IPS DF 6.9 (cell line): ENCODE results near the gene GRAP.
"Not testable (repeated sequence)": the region's sequence is repeated elsewhere in the genome, so short reads cannot be mapped to it uniquely, and the experiment has no call there.

Experiments used
- DNase-seq: peaks from one replicate; pipeline ENCODE4 v3.0.0-alpha.2; 2013; ENCODE audit warnings: low read depth, low spot score
- H3K27ac ChIP-seq: one replicate; pipeline ENCODE4 v1.5.1; 2013; ENCODE audit warnings: low read length, control low read depth
- H3K27me3 ChIP-seq: 2 replicates; pipeline ENCODE4 v1.6.1; 2013; ENCODE audit warnings: mild to moderate bottlenecking, low read length; ENCODE audit not compliant: control insufficient read depth, insufficient read depth
- H3K36me3 ChIP-seq: 2 replicates; pipeline ENCODE4 v1.6.1; 2013; ENCODE audit warnings: low read length; ENCODE audit not compliant: control insufficient read depth, insufficient read depth
- H3K4me1 ChIP-seq: 2 replicates; pipeline ENCODE4 v1.6.1; 2013; ENCODE audit warnings: low read length; ENCODE audit not compliant: control insufficient read depth, insufficient read depth
- H3K4me3 ChIP-seq: 2 replicates; pipeline ENCODE4 v1.5.1; 2013; ENCODE audit warnings: mild to moderate bottlenecking, low read length
- H3K9me3 ChIP-seq: 2 replicates; pipeline ENCODE4 v1.6.1; 2013; ENCODE audit warnings: low read length, inconsistent platforms; ENCODE audit not compliant: control insufficient read depth, insufficient read depth
- whole genome bisulfite sequencing: extraction: QIAGEN DNeasy Blood & Tissue Kit; methylation state at CpG from one replicate; pipeline ENCODE4 v1.1.7; 2013; ENCODE audit warnings: mixed read lengths, missing lambda C conversion rate; ENCODE audit not compliant: insufficient read length, insufficient coverage; 5-methylcytosine and 5-hydroxymethylcytosine counted together

Gene GRAP

DNA sequence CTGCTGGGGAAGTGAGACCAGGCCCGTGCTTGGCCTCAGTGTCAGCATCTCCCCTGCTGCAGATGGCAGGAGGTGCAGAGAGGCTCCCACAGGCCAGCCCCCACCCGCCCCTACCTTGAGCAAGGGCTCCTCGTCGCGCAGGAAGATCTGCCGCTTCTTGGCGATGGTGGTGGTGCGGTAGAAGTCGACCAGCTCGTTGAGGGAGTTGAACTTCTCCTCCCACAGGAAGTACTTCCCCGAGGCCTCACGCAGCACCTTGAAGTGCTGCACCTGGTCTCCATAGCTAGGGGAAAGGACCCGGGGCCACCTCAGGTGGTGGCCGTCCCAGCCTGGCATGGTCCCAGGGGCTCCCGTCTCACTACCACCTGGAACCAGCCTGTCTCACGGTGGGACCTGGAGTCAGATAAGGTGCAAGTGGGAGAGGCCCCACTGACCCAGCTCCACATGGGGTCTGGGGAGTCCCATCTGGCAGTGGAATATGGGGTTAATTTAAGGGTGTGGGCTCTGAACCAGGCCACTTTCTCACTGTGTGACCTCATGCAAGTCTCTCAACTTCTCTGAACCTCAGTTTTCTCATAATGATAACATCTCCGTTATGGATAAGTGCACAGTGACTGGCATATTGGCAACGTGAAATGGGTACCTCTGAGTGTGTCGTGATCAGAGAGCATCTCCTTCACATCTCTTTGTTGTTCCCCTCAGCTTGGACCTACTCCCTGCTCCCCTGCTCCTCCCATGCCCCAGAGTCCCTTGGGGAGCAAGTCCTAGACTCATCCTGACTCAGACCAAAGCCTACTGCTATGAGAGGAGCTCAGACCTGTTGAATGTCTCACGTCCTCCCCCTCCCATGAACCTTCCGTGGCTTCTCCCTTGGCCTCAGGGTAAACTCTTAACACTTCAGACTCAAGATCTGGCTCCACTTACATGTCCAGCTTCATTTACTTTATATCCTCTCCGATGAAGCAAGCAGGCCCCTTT lies 22.4 kb downstream of the GRAP start:
- no peaks in the 10 kb centered on the region for H3K36me3 ChIP-seq
- no CpG with 5 or more reads among the region's 22 CpGs for WGBS
- H3K4me3 ChIP-seq, result no peak overlapping the region
- no peaks in the 10 kb centered on the region for H3K27me3 ChIP-seq
- no peaks in the 10 kb centered on the region for H3K9me3 ChIP-seq
- DNase-seq, result no peak
- no peaks in the 10 kb centered on the region for H3K4me1 ChIP-seq
- no peak overlapping the region for H3K27ac ChIP-seq

DNA sequence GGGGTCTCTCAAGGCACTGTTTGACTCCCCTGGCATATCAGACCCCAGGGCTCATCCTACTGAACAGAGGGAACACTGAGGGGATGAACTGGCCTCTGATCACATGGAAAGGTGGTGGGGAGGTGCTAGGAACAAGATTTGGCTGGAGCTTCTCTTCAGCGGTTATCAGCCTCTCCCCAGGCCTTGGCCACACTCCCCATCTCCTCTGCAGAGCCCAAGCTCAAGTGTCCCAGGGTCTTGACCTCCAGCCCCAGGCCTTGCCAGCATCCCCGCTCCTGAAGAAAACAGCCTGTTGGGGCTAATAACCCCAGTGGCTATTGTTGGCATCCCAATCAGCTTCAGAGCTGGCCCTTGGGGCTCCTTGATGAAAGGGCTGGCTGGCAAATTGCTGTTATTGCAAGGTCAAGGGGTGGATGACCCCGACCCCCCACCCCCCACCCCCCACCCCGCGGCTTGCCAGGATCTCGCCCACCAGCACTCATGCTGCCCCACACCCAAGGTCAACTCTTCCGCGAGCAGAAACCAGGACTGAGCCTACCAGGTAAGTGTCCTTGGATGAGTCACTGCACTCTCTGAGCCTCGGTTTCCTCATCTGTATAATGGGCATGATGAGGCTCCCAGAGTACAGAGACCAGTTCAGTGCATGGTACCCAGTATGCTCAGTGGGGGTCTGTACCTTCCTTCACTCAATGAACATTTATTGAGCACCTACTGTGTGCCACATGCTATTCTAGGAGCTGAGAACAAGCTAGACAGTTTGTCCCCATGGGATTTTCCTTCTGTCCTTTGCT lies 23.4 kb downstream of the GRAP start:
- Histone ChIP-seq H3K27me3 (no peaks in the 10 kb centered on the region), H3K4me1 (no peaks in the 10 kb centered on the region), H3K27ac (no peak overlapping the region), H3K36me3 (no peaks in the 10 kb centered on the region), H3K9me3 (no peaks in the 10 kb centered on the region), H3K4me3 (no peak overlapping the region)
- DNase-seq, result no peak
- WGBS, result no CpG with 5 or more reads among the region's 9 CpGs

DNA sequence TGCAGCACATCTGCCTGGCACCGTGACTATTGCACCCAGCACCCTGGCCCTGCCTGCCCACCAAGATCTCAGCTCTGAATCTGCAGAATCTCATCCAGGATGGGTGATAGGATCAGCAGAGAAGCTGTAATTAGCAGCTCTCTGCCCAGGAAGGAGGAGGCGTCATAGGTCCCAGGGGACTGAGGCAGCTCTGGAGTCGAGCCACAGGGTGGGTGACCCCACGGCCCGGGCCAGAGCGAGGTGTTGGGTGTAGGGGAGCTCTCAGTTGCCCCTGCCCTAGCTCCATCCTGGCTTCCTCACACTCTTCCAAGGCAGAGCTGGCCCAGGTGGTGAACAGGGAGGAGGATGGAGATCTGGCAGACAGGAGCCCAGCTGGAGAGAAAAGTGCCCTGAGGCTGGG lies 24.0 kb downstream of the GRAP start:
- no peaks in the 10 kb centered on the region for H3K36me3 ChIP-seq
- H3K4me3 ChIP-seq, result no peak overlapping the region
- H3K4me1 ChIP-seq, result no peaks in the 10 kb centered on the region
- WGBS, result no CpG with 5 or more reads among the region's 6 CpGs
- H3K27me3 ChIP-seq, result no peaks in the 10 kb centered on the region
- no peak for DNase-seq
- no peaks in the 10 kb centered on the region for H3K9me3 ChIP-seq
- H3K27ac ChIP-seq, result no peak overlapping the region

DNA sequence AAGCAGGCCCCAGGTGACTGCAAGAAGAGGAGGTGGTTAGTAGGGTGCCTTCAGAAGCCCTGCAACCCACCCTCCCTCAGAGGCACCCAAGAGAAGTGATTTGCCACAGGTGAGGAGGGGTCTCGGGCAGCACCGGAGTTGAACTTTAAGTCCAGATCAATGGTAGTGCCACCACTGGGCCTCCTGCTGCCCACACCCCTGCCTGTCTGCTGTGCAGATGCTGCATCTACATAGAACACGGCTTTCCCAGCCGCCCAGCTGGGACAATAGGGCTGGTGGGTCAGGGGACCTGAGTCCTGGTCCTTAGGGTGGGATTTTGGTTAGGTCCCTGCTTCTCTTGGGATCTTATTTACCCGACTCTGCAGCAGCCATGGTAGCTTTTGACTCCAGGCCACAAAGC lies 24.6 kb downstream of the GRAP start:
- DNase-seq, result no peak
- H3K4me1 ChIP-seq, result no peaks in the 10 kb centered on the region
- H3K4me3 ChIP-seq, result no peak overlapping the region
- H3K27me3 ChIP-seq, result no peaks in the 10 kb centered on the region
- no peaks in the 10 kb centered on the region for H3K36me3 ChIP-seq
- no peaks in the 10 kb centered on the region for H3K9me3 ChIP-seq
- H3K27ac ChIP-seq, result no peak overlapping the region
- WGBS, result no CpG with 5 or more reads among the region's 5 CpGs

GRCh38 chr17:19021622-19022083 lies 25.1 kb downstream of the GRAP start:
- DNase-seq, result no peak
- Histone ChIP-seq H3K4me1 (no peaks in the 10 kb centered on the region), H3K9me3 (no peaks in the 10 kb centered on the region), H3K4me3 (no peak overlapping the region), H3K27me3 (no peaks in the 10 kb centered on the region), H3K36me3 (no peaks in the 10 kb centered on the region), H3K27ac (no peak overlapping the region)
- WGBS, result no CpG with 5 or more reads among the region's 24 CpGs

DNA sequence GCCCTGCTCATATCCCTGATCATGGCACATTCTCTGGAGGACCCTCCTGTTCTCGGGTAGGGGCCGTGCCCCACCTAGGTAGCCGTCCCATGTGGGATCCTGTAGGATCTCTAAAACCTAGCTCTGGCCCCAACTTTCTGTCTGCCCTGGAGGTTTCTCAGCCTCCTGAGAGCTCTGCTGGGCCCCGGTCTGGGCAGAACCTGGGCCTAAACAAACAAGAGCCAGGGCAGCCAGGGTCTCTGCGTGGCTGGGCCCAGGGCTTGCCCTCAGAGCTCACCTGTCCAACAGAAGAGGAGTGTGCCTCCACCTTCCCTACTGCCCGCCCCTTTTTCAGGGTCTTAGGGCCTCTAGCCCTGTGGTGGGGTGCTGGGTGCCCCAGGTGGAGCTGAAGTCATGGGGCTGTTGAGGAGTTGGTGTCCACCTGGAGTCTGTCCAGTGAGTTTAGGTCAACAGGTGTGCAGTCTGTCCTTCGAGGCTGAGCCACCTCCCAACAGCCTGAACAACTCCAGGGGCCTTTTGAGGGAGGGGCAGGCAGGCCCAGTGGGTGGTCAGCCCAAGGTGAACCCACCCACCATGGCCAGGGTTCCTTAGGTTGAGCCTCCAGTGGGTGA lies 25.6 kb downstream of the GRAP start:
- no CpG with 5 or more reads among the region's 7 CpGs for WGBS
- H3K27me3 ChIP-seq, H3K4me1 ChIP-seq, H3K9me3 ChIP-seq, H3K27ac ChIP-seq, DNase-seq, H3K4me3 ChIP-seq, H3K36me3 ChIP-seq: not testable (repeated sequence)

- Histone ChIP-seq H3K36me3 (no peaks in the 10 kb centered on the region), H3K27me3 (no peaks in the 10 kb centered on the region), H3K4me1 (no peaks in the 10 kb centered on the region), H3K9me3 (no peaks in the 10 kb centered on the region), H3K27ac (no peak overlapping the region), H3K4me3 (no peak overlapping the region)
- DNase-seq, result no peak
- no CpG with 5 or more reads among the region's 3 CpGs for WGBS
Measured at GRCh38 chr17:19020016-19020415, 26.7 kb downstream of the GRAP start.

GRCh38 chr17:19019041-19019941 lies 27.5 kb downstream of the GRAP start:
- H3K27ac ChIP-seq, result no peak overlapping the region
- no peak overlapping the region for H3K4me3 ChIP-seq
- no peaks in the 10 kb centered on the region for H3K27me3 ChIP-seq
- no CpG with 5 or more reads among the region's 27 CpGs for WGBS
- H3K36me3 ChIP-seq, result no peaks in the 10 kb centered on the region
- no peaks in the 10 kb centered on the region for H3K9me3 ChIP-seq
- H3K4me1 ChIP-seq, result no peaks in the 10 kb centered on the region
- no peak for DNase-seq

GRCh38 chr17:19018600-19018950 lies 28.2 kb downstream of the GRAP start:
- Histone ChIP-seq H3K4me3 (no peak overlapping the region), H3K4me1 (peaks cover 1% of the 10 kb centered on the region; the same call in 1 of the 2 replicates), H3K36me3 (no peaks in the 10 kb centered on the region), H3K27ac (no peak overlapping the region), H3K9me3 (no peaks in the 10 kb centered on the region), H3K27me3 (no peaks in the 10 kb centered on the region)
- WGBS, result no CpG with 5 or more reads among the region's 6 CpGs
- no peak for DNase-seq
